Testis (tissue), 2 donors: ENCODE results near the gene C1QTNF9B.

Experiments
- CTCF ChIP-seq, 3 experiments: fragments of 450-650 bp in 2 of 3; fragments of 200-600 bp in 1 of 3; sonication (generic) in 1 of 3; IDR thresholded peaks; one replicate each; pipeline ENCODE4 v1.5.1; 2016 to 2019; ENCODE audit warnings: antibody characterized with exemption in 3 of 3, mild to moderate bottlenecking in 2 of 3, moderate library complexity in 1 of 3
- POLR2A ChIP-seq: fragments of 450-650 bp; IDR thresholded peaks from one replicate; pipeline ENCODE4 v1.6.1; 2017; ENCODE audit warnings: antibody characterized with exemption, mild to moderate bottlenecking, moderate library complexity

- TF ChIP-seq CTCF (IDR thresholded peaks at IDR 0.05) (no peak), POLR2A (no peak)
These were observed 49.3 kb downstream of the C1QTNF9B start for GRCh38 chr13:23848019-23848418.
